ENCODE data around the gene OPTN. TPM values are rescaled to one million over a fixed set of nuclear protein-coding genes. Genes with fewer than 3 reads are reported as not detected.

Gene OPTN
- total RNA-seq, 1 experiment from 2014 or later: 27.3 TPM

- in situ Hi-C loops (cut with HindIII; ENCODE audit: low sequenced_read_pairs): no loop called here
Observed at GRCh38 chr10:13161857-13162271, 61.9 kb downstream of the OPTN start.

DNA sequence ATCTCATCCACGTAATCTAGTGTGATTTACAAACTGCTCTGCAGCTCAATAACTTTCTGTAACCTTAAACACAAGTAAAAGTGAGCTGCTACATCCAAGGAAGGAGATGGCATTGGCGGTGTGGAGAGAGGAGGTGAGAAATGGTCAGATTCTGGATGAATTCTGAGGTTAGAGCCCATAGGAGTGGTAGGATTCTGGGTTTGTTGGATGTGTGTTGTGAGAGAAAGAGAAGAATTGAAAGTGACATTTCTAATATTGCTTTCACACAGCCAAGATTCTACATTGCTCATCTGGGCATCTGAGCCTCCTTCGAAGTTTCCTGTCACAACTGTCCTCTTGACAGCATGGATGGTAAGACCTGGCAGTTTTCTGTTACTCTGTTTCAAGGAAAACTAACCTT lies 63.9 kb downstream of the OPTN start:
- DNase-seq (ENCODE audit: low spot score): no peak
- in situ Hi-C loops (cut with HindIII; ENCODE audit: low sequenced_read_pairs): no loop called here

More at GRCh38 chr10:13161857-13162271, 61.9 kb downstream of the OPTN start:
- no peak for DNase-seq (ENCODE audit: low spot score)

- no peak for DNase-seq (ENCODE audit: low spot score)
- in situ Hi-C loops (cut with HindIII; ENCODE audit: low sequenced_read_pairs): no loop called here
Observed at GRCh38 chr10:13165177-13165576, 65.2 kb downstream of the OPTN start.

DNA sequence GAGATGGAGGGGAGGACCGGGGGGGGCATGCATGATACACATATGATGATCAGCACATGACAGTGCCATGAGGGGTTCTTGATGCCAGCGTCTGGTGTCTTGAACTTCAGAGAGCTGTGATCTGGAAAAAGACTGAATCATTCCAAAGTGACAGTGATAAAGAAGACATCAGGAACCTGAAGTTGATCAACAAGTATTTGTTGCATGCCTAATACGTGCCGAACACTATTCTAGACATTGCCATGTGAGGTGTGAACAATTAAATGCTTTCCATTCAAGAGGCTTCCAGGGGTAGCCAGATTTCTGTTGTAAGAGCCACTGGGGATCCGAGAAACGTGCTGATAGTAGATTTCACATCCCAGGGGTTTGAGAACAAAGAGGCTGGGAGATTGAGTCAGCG lies 67.6 kb downstream of the OPTN start:
- in situ Hi-C loops (cut with HindIII; ENCODE audit: low sequenced_read_pairs): no loop called here
- DNase-seq (ENCODE audit: low spot score): no peak

- in situ Hi-C loops (cut with HindIII; ENCODE audit: low sequenced_read_pairs): no loop called here
Observed at GRCh38 chr10:13168781-13169180, 68.8 kb downstream of the OPTN start.

GRCh38 chr10:13173616-13174015 lies 73.7 kb downstream of the OPTN start:
- in situ Hi-C loops (cut with HindIII; ENCODE audit: low sequenced_read_pairs): no loop called here
- no peak for DNase-seq (ENCODE audit: low spot score)

More at GRCh38 chr10:13168781-13169180, 68.8 kb downstream of the OPTN start:
- DNase-seq (ENCODE audit: low spot score): no peak

- in situ Hi-C loops (cut with HindIII; ENCODE audit: low sequenced_read_pairs): no loop called here
- DNase-seq (ENCODE audit: low spot score): no peak
Observed at GRCh38 chr10:13180788-13181187, 80.8 kb downstream of the OPTN start.

DNA sequence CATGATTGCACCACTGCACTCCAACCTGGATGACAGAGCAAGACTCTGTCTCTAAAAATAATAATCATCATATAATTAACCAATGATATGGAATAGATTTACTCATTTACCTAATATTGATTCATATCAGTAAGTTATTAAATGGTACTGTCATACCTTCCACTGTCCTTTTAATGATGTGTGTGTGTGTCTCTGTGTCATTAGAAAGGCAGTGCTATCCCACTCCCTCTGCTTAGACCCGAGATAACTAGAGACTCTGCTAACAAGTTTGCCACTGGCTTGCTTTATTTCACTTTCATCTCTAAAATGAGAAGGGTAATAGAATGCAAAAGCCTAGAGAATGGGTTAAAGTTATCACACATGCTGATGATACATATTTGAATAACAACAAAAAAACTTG lies 82.5 kb downstream of the OPTN start:
- in situ Hi-C loops (cut with HindIII; ENCODE audit: low sequenced_read_pairs): no loop called here
- no peak for DNase-seq (ENCODE audit: low spot score)

GRCh38 chr10:13183625-13184024 lies 83.7 kb downstream of the OPTN start:
- no peak for DNase-seq (ENCODE audit: low spot score)
- in situ Hi-C loops (cut with HindIII; ENCODE audit: low sequenced_read_pairs): no loop called here

GRCh38 chr10:13184276-13184675 lies 84.3 kb downstream of the OPTN start:
- in situ Hi-C loops (cut with HindIII; ENCODE audit: low sequenced_read_pairs): no loop called here
- no peak for DNase-seq (ENCODE audit: low spot score)

- in situ Hi-C loops (cut with HindIII; ENCODE audit: low sequenced_read_pairs): no loop called here
Observed at GRCh38 chr10:13184730-13185514, 85.0 kb downstream of the OPTN start.

GRCh38 chr10:13187135-13187534 lies 87.2 kb downstream of the OPTN start:
- in situ Hi-C loops (cut with HindIII; ENCODE audit: low sequenced_read_pairs): no loop called here
- no peak for DNase-seq (ENCODE audit: low spot score)

More at GRCh38 chr10:13184730-13185514, 85.0 kb downstream of the OPTN start:
- peak; percentile 24 for DNase-seq (ENCODE audit: low spot score)

Other genes starting within 250 kb of the OPTN start
- gene CCDC3, start 98.5 kb upstream of the OPTN start, total RNA-seq (2014; rRNA removed; shearing (Covaris generic)): not detected in 2 replicates
- gene MCM10, start 61.4 kb downstream of the OPTN start, total RNA-seq (2014; rRNA removed; shearing (Covaris generic)): 26.4 and 27.9 TPM in 2 replicates
- gene UCMA, start 134.2 kb downstream of the OPTN start, total RNA-seq (2014; rRNA removed; shearing (Covaris generic)): not detected in 2 replicates
- 32.9 and 43.3 TPM in 2 replicates for gene PHYH, start 199.9 kb downstream of the OPTN start, total RNA-seq (2014; rRNA removed; shearing (Covaris generic))
- 77.1 and 134 TPM in 2 replicates for gene SEPHS1, start 248.1 kb downstream of the OPTN start, total RNA-seq (2014; rRNA removed; shearing (Covaris generic))

All from G401 (cell line).